Measurements from ENCODE around the gene BBS9.

DNA sequence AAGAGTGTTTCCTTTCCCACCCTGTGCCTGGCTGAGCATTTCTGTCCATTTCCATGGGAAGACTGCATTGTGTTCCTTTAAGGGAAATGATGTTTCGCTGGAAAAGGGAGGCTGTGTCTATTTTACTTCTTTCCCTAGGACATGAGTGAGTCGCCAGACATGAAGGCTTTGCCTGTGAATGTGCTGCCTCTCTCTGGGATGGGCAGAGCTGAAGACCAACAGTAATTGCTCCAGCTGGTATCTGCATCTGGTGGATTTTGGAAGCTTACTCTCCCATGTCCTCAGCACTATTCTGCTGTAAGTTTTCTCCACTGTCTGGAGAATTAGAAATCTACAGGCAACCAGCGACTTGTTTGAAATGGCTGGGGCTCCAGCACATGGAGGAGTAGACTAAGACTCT is 511.4 kb downstream of the BBS9 start:
- TF ChIP-seq, protein P1, sequence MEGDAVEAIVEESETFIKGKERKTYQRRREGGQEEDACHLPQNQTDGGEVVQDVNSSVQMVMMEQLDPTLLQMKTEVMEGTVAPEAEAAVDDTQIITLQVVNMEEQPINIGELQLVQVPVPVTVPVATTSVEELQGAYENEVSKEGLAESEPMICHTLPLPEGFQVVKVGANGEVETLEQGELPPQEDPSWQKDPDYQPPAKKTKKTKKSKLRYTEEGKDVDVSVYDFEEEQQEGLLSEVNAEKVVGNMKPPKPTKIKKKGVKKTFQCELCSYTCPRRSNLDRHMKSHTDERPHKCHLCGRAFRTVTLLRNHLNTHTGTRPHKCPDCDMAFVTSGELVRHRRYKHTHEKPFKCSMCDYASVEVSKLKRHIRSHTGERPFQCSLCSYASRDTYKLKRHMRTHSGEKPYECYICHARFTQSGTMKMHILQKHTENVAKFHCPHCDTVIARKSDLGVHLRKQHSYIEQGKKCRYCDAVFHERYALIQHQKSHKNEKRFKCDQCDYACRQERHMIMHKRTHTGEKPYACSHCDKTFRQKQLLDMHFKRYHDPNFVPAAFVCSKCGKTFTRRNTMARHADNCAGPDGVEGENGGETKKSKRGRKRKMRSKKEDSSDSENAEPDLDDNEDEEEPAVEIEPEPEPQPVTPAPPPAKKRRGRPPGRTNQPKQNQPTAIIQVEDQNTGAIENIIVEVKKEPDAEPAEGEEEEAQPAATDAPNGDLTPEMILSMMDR (IDR thresholded peaks at IDR 0.05): no peak
- TF ChIP-seq POLR2A (IDR thresholded peaks at IDR 0.05): no peak
